Lung (tissue), 12 donors: Measurements from ENCODE around the gene SMYD4. TPM values are rescaled to one million over a fixed set of nuclear protein-coding genes. Genes with fewer than 3 reads are reported as not detected.
A peak's percentile ranks its signal among the peaks of the same experiment; 100 is the strongest.
"Not testable (repeated sequence)": the region's sequence is repeated elsewhere in the genome, so short reads cannot be mapped to it uniquely, and the experiment has no call there.

Experiments used
- ATAC-seq: fragments of 200-7000 bp; cut with Tn5 transposase; one replicate; pipeline ENCODE4 v1.9.1; 2020; ENCODE audit warnings: moderate number of reproducible peaks; ENCODE audit not compliant: insufficient read depth, low FRiP score
- DNase-seq, 3 donors: peaks; one replicate each; pipeline ENCODE4 v3.0.0-alpha.2; 2013 to 2017
- H3K27ac ChIP-seq, 2 donors: one replicate each; pipeline ENCODE4 v1.5.1; 2013; ENCODE audit warnings: mild to moderate bottlenecking in 2 of 2, moderate library complexity in 2 of 2, control low read depth in 1 of 2, inconsistent platforms in 1 of 2, low read depth in 1 of 2, low read length in 1 of 2
- H3K27me3 ChIP-seq, 3 donors: one replicate each; pipeline ENCODE4 v1.5.1; 2013; ENCODE audit warnings: low read length in 2 of 3; ENCODE audit not compliant: control insufficient read depth in 3 of 3, insufficient read depth in 3 of 3
- H3K36me3 ChIP-seq, 4 donors: one replicate each; pipeline ENCODE4 v1.5.1; 2013; ENCODE audit warnings: low read length in 4 of 4, mild to moderate bottlenecking in 1 of 4, moderate library complexity in 1 of 4; ENCODE audit not compliant: control insufficient read depth in 4 of 4, insufficient read depth in 4 of 4
- H3K4me1 ChIP-seq, 5 donors: one replicate each; pipeline ENCODE4 v1.5.1; 2013; ENCODE audit warnings: low read length in 5 of 5, mild to moderate bottlenecking in 2 of 5, moderate library complexity in 1 of 5; ENCODE audit not compliant: control insufficient read depth in 5 of 5, insufficient read depth in 5 of 5
- H3K4me3 ChIP-seq: one replicate; pipeline ENCODE4 v1.5.1; 2013; ENCODE audit warnings: mild to moderate bottlenecking, control low read depth, moderate library complexity
- H3K9ac ChIP-seq, 2 donors: one replicate each; pipeline ENCODE4 v1.5.1; 2013; ENCODE audit warnings: low read length in 2 of 2, control low read depth in 1 of 2; ENCODE audit not compliant: insufficient read depth in 1 of 2
- H3K9me3 ChIP-seq, 4 donors: one replicate each; pipeline ENCODE4 v1.5.1; 2013; ENCODE audit warnings: low read length in 3 of 4, mild to moderate bottlenecking in 1 of 4, moderate library complexity in 1 of 4; ENCODE audit not compliant: control insufficient read depth in 4 of 4, insufficient read depth in 3 of 4
- CTCF ChIP-seq: IDR thresholded peaks from 2 replicates; pipeline ENCODE4 v1.5.1; 2012; ENCODE audit warnings: mild to moderate bottlenecking; ENCODE audit errors: control extremely low read depth, extremely low read depth
- WGBS, 2 donors: extraction: QIAGEN DNeasy Blood & Tissue Kit; methylation state at CpG; one replicate each; pipeline ENCODE4 v1.1.7; 2013; 5-methylcytosine and 5-hydroxymethylcytosine counted together
- polyA plus RNA-seq, 2 donors: library from polyadenylated mRNA; stranded (reverse); fragments of 200-250 nt; gene quantifications; one replicate each; pipeline ENCODE4 v1.2.1, GENCODE V29; 2013
- total RNA-seq, 2 donors: library from RNA; depleted of rRNA in 1 of 2; stranded (reverse); fragments of >200 nt in 1 of 2; gene quantifications; one replicate each; pipeline ENCODE4 v1.2.1, GENCODE V29; 2014 to 2021
- donor health status: control.
- donor health status: control.
- donor health status: Bipolar disorder and iron deficiency.
- donor health status: healthy.
- donor health status: DM: yes; HTN: yes; CAD: no.

SMYD4 gene
- total and polyA plus RNA-seq, 4 donors = 7.5 to 18.2 (median 11.2) TPM

- peak; percentile 47 for ATAC-seq
- DNase-seq = peak in 1 of 3 donors; percentile 11
- Histone ChIP-seq H3K4me1 (peaks cover 0 to 3% (median 0%) of the 10 kb centered on the region in 5 donors), H3K9me3 (no peaks in the 10 kb centered on the region), H3K4me3 (no peak overlapping the region), H3K36me3 (peaks cover 0 to 8% (median 2%) of the 10 kb centered on the region in 4 donors), H3K27me3 (no peaks in the 10 kb centered on the region), H3K9ac (no peak overlapping the region), H3K27ac (no peak overlapping the region)
- TF ChIP-seq CTCF = peak; percentile 37
- WGBS, 2 donors = 68 to 76% methylated on average over 17 of the region's 17 CpGs
Observed at GRCh38 chr17:1865252-1866037, 35.7 kb upstream of the SMYD4 start.

GRCh38 chr17:1861391-1862010, 31.8 kb upstream of the SMYD4 start:
- no peak for ATAC-seq
- TF ChIP-seq CTCF = no peak
- no peaks in the 10 kb centered on the region for H3K9me3 ChIP-seq
- H3K9ac ChIP-seq = no peak overlapping the region
- H3K27me3 ChIP-seq = no peaks in the 10 kb centered on the region
- peak in 2 of 3 donors; percentile 4 to 25 for DNase-seq
- H3K27ac ChIP-seq = no peak overlapping the region
- peaks cover 0 to 14% (median 0%) of the 10 kb centered on the region in 4 donors for H3K36me3 ChIP-seq
- 91 to 92% methylated on average over 16 of the region's 16 CpGs for WGBS, 2 donors
- peaks cover 0 to 3% (median 0%) of the 10 kb centered on the region in 5 donors for H3K4me1 ChIP-seq
- H3K4me3 ChIP-seq = no peak overlapping the region

DNA sequence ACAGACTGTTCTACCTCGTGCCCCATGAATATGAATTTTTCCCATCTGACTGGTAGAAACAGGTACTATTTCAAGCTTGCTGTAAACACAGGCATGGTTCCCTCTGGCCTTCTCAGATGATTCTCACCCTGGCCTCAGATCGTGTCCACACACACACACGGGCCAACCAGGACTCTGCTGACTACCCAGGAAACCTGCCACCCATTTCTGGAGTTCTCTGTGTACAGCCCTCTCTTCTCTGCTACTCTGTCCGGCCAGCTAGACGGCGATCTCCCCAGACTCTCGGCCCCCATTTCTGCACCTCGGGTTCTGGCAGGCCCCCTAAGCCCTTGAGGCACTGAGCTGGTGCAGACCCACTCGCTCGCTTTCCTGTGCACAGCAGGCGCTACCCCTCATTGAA, 31.3 kb upstream of the SMYD4 start:
- H3K4me1 ChIP-seq = peaks cover 0 to 3% (median 0%) of the 10 kb centered on the region in 5 donors
- no peak overlapping the region for H3K27ac ChIP-seq
- DNase-seq = no peak
- no peaks in the 10 kb centered on the region for H3K27me3 ChIP-seq
- 89 to 94% methylated on average over 11 of the region's 11 CpGs for WGBS, 2 donors
- H3K9ac ChIP-seq = no peak overlapping the region
- H3K4me3 ChIP-seq = no peak overlapping the region
- H3K36me3 ChIP-seq = peaks cover 0 to 15% (median 0%) of the 10 kb centered on the region in 4 donors
- no peak for TF ChIP-seq CTCF
- no peaks in the 10 kb centered on the region for H3K9me3 ChIP-seq
- no peak for ATAC-seq

GRCh38 chr17:1856462-1856861, 26.8 kb upstream of the SMYD4 start:
- not testable (repeated sequence) for DNase-seq, H3K4me3 ChIP-seq, H3K9ac ChIP-seq, H3K27ac ChIP-seq, H3K4me1 ChIP-seq, H3K27me3 ChIP-seq, H3K9me3 ChIP-seq, ATAC-seq
- WGBS, 2 donors = 97 to 98% methylated on average over 8 of the region's 8 CpGs
- peaks cover 11 to 25% (median 14%) of the 10 kb centered on the region in 4 donors for H3K36me3 ChIP-seq
